ENCODE data around the gene CLIP3.

GRCh38 chr19:35978271-35978670 lies 54.4 kb downstream of the CLIP3 start:
- TF ChIP-seq, protein P1, sequence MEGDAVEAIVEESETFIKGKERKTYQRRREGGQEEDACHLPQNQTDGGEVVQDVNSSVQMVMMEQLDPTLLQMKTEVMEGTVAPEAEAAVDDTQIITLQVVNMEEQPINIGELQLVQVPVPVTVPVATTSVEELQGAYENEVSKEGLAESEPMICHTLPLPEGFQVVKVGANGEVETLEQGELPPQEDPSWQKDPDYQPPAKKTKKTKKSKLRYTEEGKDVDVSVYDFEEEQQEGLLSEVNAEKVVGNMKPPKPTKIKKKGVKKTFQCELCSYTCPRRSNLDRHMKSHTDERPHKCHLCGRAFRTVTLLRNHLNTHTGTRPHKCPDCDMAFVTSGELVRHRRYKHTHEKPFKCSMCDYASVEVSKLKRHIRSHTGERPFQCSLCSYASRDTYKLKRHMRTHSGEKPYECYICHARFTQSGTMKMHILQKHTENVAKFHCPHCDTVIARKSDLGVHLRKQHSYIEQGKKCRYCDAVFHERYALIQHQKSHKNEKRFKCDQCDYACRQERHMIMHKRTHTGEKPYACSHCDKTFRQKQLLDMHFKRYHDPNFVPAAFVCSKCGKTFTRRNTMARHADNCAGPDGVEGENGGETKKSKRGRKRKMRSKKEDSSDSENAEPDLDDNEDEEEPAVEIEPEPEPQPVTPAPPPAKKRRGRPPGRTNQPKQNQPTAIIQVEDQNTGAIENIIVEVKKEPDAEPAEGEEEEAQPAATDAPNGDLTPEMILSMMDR (IDR thresholded peaks at IDR 0.05): no peak
- TF ChIP-seq EP300 (IDR thresholded peaks at IDR 0.05): no peak
- no peak for TF ChIP-seq POLR2A (IDR thresholded peaks at IDR 0.05)

Measured in upper lobe of left lung (tissue), 4 donors.